Ascending aorta (tissue), 2 donors: ENCODE results near the gene TMEM161B. TPM values are rescaled to one million over a fixed set of nuclear protein-coding genes. Genes with fewer than 3 reads are reported as not detected.

Experiments used
- DNase-seq, 2 donors: peaks; one replicate each; pipeline ENCODE4 v3.0.0-alpha.2; 2019; ENCODE audit warnings: low spot score in 2 of 2
- H3K27ac ChIP-seq, 2 donors: fragments of 200-600 bp; sonication (generic); one replicate each; pipeline ENCODE4 v1.5.1; 2016 to 2017; ENCODE audit warnings: mild to moderate bottlenecking in 1 of 2
- H3K27me3 ChIP-seq: fragments of 200-600 bp; sonication (generic); one replicate; pipeline ENCODE4 v1.5.1; 2017
- H3K36me3 ChIP-seq, 2 donors: fragments of 200-600 bp; sonication (generic); one replicate each; pipeline ENCODE4 v1.5.1; 2016
- H3K4me1 ChIP-seq, 2 donors: fragments of 200-600 bp; sonication (generic); one replicate each; pipeline ENCODE4 v1.5.1; 2016 to 2017; ENCODE audit warnings: mild to moderate bottlenecking in 1 of 2
- H3K4me3 ChIP-seq, 2 donors: fragments of 200-600 bp; sonication (generic); one replicate each; pipeline ENCODE4 v1.5.1; 2016 to 2017; ENCODE audit warnings: mild to moderate bottlenecking in 1 of 2
- H3K9me3 ChIP-seq, 2 donors: fragments of 200-600 bp; sonication (generic); one replicate each; pipeline ENCODE4 v1.5.1; 2016
- CTCF ChIP-seq, 3 experiments: fragments of 200-600 bp in 2 of 3; fragments of 450-650 bp in 1 of 3; sonication (generic) in 2 of 3; IDR thresholded peaks; one replicate each; pipeline ENCODE4 v1.5.1; 2016 to 2019; ENCODE audit warnings: antibody characterized with exemption in 3 of 3, mild to moderate bottlenecking in 1 of 3, moderate library complexity in 1 of 3
- intact Hi-C: fragments of 100-400 bp; cut with DNase I; formaldehyde crosslinking; loops from one replicate; pipeline ENCODE4 v1.15.1; 2023
- total RNA-seq: library from RNA; depleted of rRNA; stranded (reverse); fragments of >200 nt; gene quantifications from one replicate; pipeline ENCODE4 v1.1.0, GENCODE V29; 2016

The TMEM161B gene
- total RNA-seq, 1 donor from 2014 or later, result 3.7 TPM

- Histone ChIP-seq H3K27me3 (no peaks in the 10 kb centered on the region), H3K4me1 (no peaks in the 10 kb centered on the region), H3K4me3 (no peak overlapping the region), H3K27ac (no peak overlapping the region), H3K9me3 (no peaks in the 10 kb centered on the region), H3K36me3 (no peaks in the 10 kb centered on the region)
- intact Hi-C loops, result no loop called here
- no peak for TF ChIP-seq CTCF (IDR thresholded peaks at IDR 0.05)
- no peak for DNase-seq
Observed at GRCh38 chr5:88287846-88288527, 19.3 kb upstream of the TMEM161B start.

- Histone ChIP-seq H3K9me3 (no peaks in the 10 kb centered on the region), H3K4me3 (no peak overlapping the region), H3K27ac (no peak overlapping the region), H3K27me3 (no peaks in the 10 kb centered on the region), H3K36me3 (no peaks in the 10 kb centered on the region), H3K4me1 (no peaks in the 10 kb centered on the region)
- TF ChIP-seq CTCF (IDR thresholded peaks at IDR 0.05), result no peak
- intact Hi-C loops, result no loop called here
- no peak for DNase-seq
Observed at GRCh38 chr5:88287302-88287701, 18.7 kb upstream of the TMEM161B start.

GRCh38 chr5:88283690-88284089, 15.0 kb upstream of the TMEM161B start:
- no peak for TF ChIP-seq CTCF (IDR thresholded peaks at IDR 0.05)
- no peaks in the 10 kb centered on the region for H3K36me3 ChIP-seq
- H3K27ac ChIP-seq, result no peak overlapping the region
- intact Hi-C loops, result no loop called here
- H3K4me1 ChIP-seq, result no peaks in the 10 kb centered on the region
- DNase-seq, result no peak
- H3K4me3 ChIP-seq, result no peak overlapping the region
- no peaks in the 10 kb centered on the region for H3K27me3 ChIP-seq
- H3K9me3 ChIP-seq, result no peaks in the 10 kb centered on the region

- intact Hi-C loops, result no loop called here
- H3K27ac ChIP-seq, result no peak overlapping the region
- no peak for DNase-seq
Observed at GRCh38 chr5:88281322-88281721, 12.7 kb upstream of the TMEM161B start.

GRCh38 chr5:88279584-88279983, 10.9 kb upstream of the TMEM161B start:
- intact Hi-C loops, result no loop called here
- no peak overlapping the region for H3K4me3 ChIP-seq

More at GRCh38 chr5:88281322-88281721, 12.7 kb upstream of the TMEM161B start:
- no peak overlapping the region for H3K4me3 ChIP-seq
- no peaks in the 10 kb centered on the region for H3K9me3 ChIP-seq
- no peaks in the 10 kb centered on the region for H3K27me3 ChIP-seq
- TF ChIP-seq CTCF (IDR thresholded peaks at IDR 0.05), result no peak
- no peaks in the 10 kb centered on the region for H3K4me1 ChIP-seq
- peaks cover 0 to 2% of the 10 kb centered on the region in 2 donors for H3K36me3 ChIP-seq

More at GRCh38 chr5:88279584-88279983, 10.9 kb upstream of the TMEM161B start:
- Histone ChIP-seq H3K9me3 (no peaks in the 10 kb centered on the region), H3K4me1 (no peaks in the 10 kb centered on the region), H3K36me3 (peaks cover 0 to 9% of the 10 kb centered on the region in 2 donors), H3K27me3 (no peaks in the 10 kb centered on the region), H3K27ac (no peak overlapping the region)
- no peak for DNase-seq
- TF ChIP-seq CTCF (IDR thresholded peaks at IDR 0.05), result no peak
